Measurements from ENCODE around the gene PDRG1.

PDRG1 gene

DNA sequence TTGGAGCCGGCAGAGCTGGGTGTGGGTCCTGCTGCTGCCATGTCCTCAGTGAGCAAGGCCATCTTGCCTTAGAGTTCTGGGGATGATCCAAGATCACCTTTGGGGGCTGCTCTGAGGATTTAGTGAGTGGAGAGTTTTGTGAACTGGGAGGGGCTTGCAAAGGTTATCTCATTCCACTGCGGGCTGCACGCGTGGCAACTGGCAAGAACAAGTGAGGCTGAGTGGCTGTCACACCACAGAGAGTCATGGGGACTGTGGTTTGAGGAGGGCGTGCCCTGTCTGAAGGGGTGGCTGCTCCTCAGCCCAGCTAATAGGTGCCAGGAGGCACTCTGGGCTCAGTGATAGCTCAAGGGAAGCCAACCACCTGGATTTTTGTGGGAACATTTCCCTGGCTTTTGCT is 43.8 kb downstream of the PDRG1 start:
- Histone ChIP-seq H3K4ac (ENCODE audit: low read depth, low read length) (no peak overlapping the region), H3K4me1 (ENCODE audit: control insufficient read depth, low read depth, low read length) (peaks cover 1% of the 10 kb centered on the region), H3K23ac (ENCODE audit: low read length) (no peak overlapping the region), H3K9ac (ENCODE audit: low read length) (no peak overlapping the region), H2BK120ac (ENCODE audit: low read depth, low read length) (no peak overlapping the region), H4K5ac (ENCODE audit: low read length) (no peak overlapping the region), H3K56ac (ENCODE audit: low read length) (no peak overlapping the region), H3K27me3 (ENCODE audit: insufficient read depth, low read length, poor library complexity) (no peaks in the 10 kb centered on the region), H3K27ac (ENCODE audit: low read depth, low read length) (no peak overlapping the region), H3K4me2 (ENCODE audit: low read length) (no peak overlapping the region), H2AK5ac (ENCODE audit: low read length) (no peak overlapping the region), H4K8ac (ENCODE audit: low read depth, low read length) (no peak overlapping the region), H2BK5ac (ENCODE audit: low read length) (no peak overlapping the region), H3K4me3 (ENCODE audit: low read length) (no peak overlapping the region), H2BK15ac (replicated peaks; ENCODE audit: low read depth) (no peak overlapping the region), H3K79me2 (ENCODE audit: control insufficient read depth, insufficient read depth, low read length) (no peaks in the 10 kb centered on the region), H3K18ac (ENCODE audit: low read length) (no peak overlapping the region), H3K36me3 (ENCODE audit: control insufficient read depth, insufficient read depth, low read length) (no peaks in the 10 kb centered on the region), H3K79me1 (ENCODE audit: low read length) (no peaks in the 10 kb centered on the region)
- no CpG with 5 or more reads among the region's 5 CpGs for WGBS (ENCODE audit: extremely low coverage, insufficient coverage, low lambda C conversion rate)
- DNase-seq: no peak

DNA sequence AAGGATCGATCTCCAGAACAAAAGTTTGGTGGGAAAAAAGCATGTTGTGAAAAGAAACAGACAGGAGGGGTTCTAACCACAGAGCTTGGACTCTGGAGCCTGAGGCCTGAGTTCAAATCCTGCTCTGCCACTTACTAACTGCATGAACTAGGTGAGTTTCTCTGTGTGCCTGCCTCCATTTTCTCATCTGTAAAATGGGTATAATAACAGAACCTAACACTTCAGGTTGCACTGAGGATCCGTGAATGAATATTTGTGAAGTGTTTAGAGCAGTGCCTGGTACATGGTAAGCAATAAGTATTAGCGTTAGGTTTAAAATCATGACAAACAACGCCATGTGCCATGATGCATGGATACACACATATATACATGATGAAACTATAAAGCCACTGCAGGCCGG is 44.8 kb downstream of the PDRG1 start:
- Histone ChIP-seq H4K8ac (ENCODE audit: low read depth, low read length) (no peak overlapping the region), H3K79me1 (ENCODE audit: low read length) (no peaks in the 10 kb centered on the region), H3K27ac (ENCODE audit: low read depth, low read length) (no peak overlapping the region), H3K9ac (ENCODE audit: low read length) (no peak overlapping the region), H3K4me2 (ENCODE audit: low read length) (no peak overlapping the region), H2BK120ac (ENCODE audit: low read depth, low read length) (no peak overlapping the region), H3K27me3 (ENCODE audit: insufficient read depth, low read length, poor library complexity) (no peaks in the 10 kb centered on the region), H2BK5ac (ENCODE audit: low read length) (no peak overlapping the region), H3K36me3 (ENCODE audit: control insufficient read depth, insufficient read depth, low read length) (no peaks in the 10 kb centered on the region), H3K4ac (ENCODE audit: low read depth, low read length) (no peak overlapping the region), H2AK5ac (ENCODE audit: low read length) (no peak overlapping the region), H3K23ac (ENCODE audit: low read length) (no peak overlapping the region), H3K56ac (ENCODE audit: low read length) (no peak overlapping the region), H3K18ac (ENCODE audit: low read length) (no peak overlapping the region), H3K4me3 (ENCODE audit: low read length) (no peak overlapping the region), H2BK15ac (replicated peaks; ENCODE audit: low read depth) (no peak overlapping the region), H3K4me1 (ENCODE audit: control insufficient read depth, low read depth, low read length) (peaks cover 1% of the 10 kb centered on the region), H4K5ac (ENCODE audit: low read length) (no peak overlapping the region), H3K79me2 (ENCODE audit: control insufficient read depth, insufficient read depth, low read length) (no peaks in the 10 kb centered on the region)
- WGBS (ENCODE audit: extremely low coverage, insufficient coverage, low lambda C conversion rate): no CpG with 5 or more reads among the region's 5 CpGs
- no peak for DNase-seq

DNA sequence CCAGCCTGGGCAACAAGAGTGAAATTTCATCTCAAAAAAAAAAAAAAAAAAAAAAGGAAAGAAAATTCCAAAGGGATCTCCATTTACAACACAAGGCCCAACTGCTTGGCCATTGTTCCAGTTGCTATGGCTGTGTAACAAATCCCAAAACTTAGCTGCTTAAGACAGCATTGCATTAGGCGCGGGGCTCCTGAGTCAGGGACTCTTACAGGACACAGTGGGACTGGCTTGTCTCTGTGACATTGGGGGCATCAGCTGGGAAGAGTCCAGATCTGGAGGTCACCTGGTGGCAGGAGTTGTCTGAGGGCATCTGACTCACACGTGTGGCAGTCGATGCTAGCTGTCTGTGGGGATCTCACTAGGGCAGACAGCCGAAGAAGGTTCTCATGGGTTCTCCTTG is 45.8 kb downstream of the PDRG1 start:
- Histone ChIP-seq H4K8ac (ENCODE audit: low read depth, low read length) (no peak overlapping the region), H3K27me3 (ENCODE audit: insufficient read depth, low read length, poor library complexity) (no peaks in the 10 kb centered on the region), H3K9ac (ENCODE audit: low read length) (no peak overlapping the region), H2AK5ac (ENCODE audit: low read length) (no peak overlapping the region), H2BK120ac (ENCODE audit: low read depth, low read length) (no peak overlapping the region), H3K4me2 (ENCODE audit: low read length) (no peak overlapping the region), H4K5ac (ENCODE audit: low read length) (no peak overlapping the region), H2BK5ac (ENCODE audit: low read length) (no peak overlapping the region), H3K79me2 (ENCODE audit: control insufficient read depth, insufficient read depth, low read length) (no peaks in the 10 kb centered on the region), H3K56ac (ENCODE audit: low read length) (no peak overlapping the region), H3K36me3 (ENCODE audit: control insufficient read depth, insufficient read depth, low read length) (no peaks in the 10 kb centered on the region), H3K27ac (ENCODE audit: low read depth, low read length) (no peak overlapping the region), H3K4me1 (ENCODE audit: control insufficient read depth, low read depth, low read length) (no peaks in the 10 kb centered on the region), H3K4me3 (ENCODE audit: low read length) (no peak overlapping the region), H3K18ac (ENCODE audit: low read length) (no peak overlapping the region), H3K23ac (ENCODE audit: low read length) (no peak overlapping the region), H3K79me1 (ENCODE audit: low read length) (no peaks in the 10 kb centered on the region), H2BK15ac (replicated peaks; ENCODE audit: low read depth) (no peak overlapping the region), H3K4ac (ENCODE audit: low read depth, low read length) (no peak overlapping the region)
- WGBS (ENCODE audit: extremely low coverage, insufficient coverage, low lambda C conversion rate): no CpG with 5 or more reads among the region's 5 CpGs
- DNase-seq: no peak

DNA sequence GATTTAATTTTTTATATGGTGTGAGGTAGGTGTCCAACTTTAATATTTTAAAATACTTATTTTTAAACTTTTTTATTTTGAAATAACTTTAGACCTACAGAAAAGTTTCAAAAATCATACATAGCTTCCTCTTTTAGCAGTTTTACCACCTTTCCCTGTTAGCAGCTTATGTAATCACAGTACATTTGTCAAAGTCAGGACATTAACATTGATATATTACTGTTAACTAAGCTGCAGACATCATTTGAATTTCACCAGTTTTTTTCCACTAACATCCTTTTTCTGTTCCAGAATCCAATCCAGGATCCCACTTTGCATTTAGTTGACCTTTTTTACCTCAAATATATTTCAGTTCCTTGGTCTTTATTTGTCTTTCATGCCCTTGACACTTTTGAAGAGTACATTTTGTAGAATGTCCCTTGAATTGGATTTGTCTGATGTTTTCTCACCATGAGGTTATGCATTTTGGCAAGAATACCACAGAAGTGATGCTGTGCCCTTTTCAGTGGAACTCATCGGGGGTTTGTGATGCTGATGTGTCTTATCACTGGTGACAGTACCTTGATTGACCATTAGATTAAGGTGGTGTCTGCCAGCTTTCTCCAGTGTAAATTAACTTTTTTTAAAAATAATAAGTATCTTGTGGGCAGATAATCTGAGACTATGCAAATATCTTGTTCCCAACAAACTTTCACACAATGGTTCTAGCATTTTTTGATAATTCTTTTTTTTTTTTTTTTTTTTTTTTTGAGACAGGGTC is 48.0 kb downstream of the PDRG1 start:
- no CpG with 5 or more reads among the region's 1 CpG for WGBS (ENCODE audit: extremely low coverage, insufficient coverage, low lambda C conversion rate)
- no peak overlapping the region for H2BK15ac ChIP-seq (replicated peaks; ENCODE audit: low read depth)
- H2BK5ac ChIP-seq (ENCODE audit: low read length): no peak overlapping the region
- H4K8ac ChIP-seq (ENCODE audit: low read depth, low read length): no peak overlapping the region
- no peak overlapping the region for H2BK120ac ChIP-seq (ENCODE audit: low read depth, low read length)
- H3K9ac ChIP-seq (ENCODE audit: low read length): no peak overlapping the region
- H3K79me2 ChIP-seq (ENCODE audit: control insufficient read depth, insufficient read depth, low read length): no peaks in the 10 kb centered on the region
- no peaks in the 10 kb centered on the region for H3K27me3 ChIP-seq (ENCODE audit: insufficient read depth, low read length, poor library complexity)
- no peaks in the 10 kb centered on the region for H3K36me3 ChIP-seq (ENCODE audit: control insufficient read depth, insufficient read depth, low read length)
- no peak overlapping the region for H3K18ac ChIP-seq (ENCODE audit: low read length)
- H3K23ac ChIP-seq (ENCODE audit: low read length): no peak overlapping the region
- no peak overlapping the region for H3K4me2 ChIP-seq (ENCODE audit: low read length)
- no peak overlapping the region for H3K4ac ChIP-seq (ENCODE audit: low read depth, low read length)
- no peak for DNase-seq
- no peaks in the 10 kb centered on the region for H3K4me1 ChIP-seq (ENCODE audit: control insufficient read depth, low read depth, low read length)
- H2AK5ac ChIP-seq (ENCODE audit: low read length): no peak overlapping the region
- no peak overlapping the region for H4K5ac ChIP-seq (ENCODE audit: low read length)
- no peak overlapping the region for H3K56ac ChIP-seq (ENCODE audit: low read length)
- H3K4me3 ChIP-seq (ENCODE audit: low read length): no peak overlapping the region
- H3K79me1 ChIP-seq (ENCODE audit: low read length): no peaks in the 10 kb centered on the region
- H3K27ac ChIP-seq (ENCODE audit: low read depth, low read length): no peak overlapping the region

GRCh38 chr20:31901615-31902014 is 50.2 kb downstream of the PDRG1 start:
- no peak overlapping the region for H3K27ac ChIP-seq (ENCODE audit: low read depth, low read length)
- no peak overlapping the region for H3K56ac ChIP-seq (ENCODE audit: low read length)
- no peak overlapping the region for H2AK5ac ChIP-seq (ENCODE audit: low read length)
- no peak for DNase-seq
- no peaks in the 10 kb centered on the region for H3K36me3 ChIP-seq (ENCODE audit: control insufficient read depth, insufficient read depth, low read length)
- no peak overlapping the region for H2BK15ac ChIP-seq (replicated peaks; ENCODE audit: low read depth)
- H3K4me2 ChIP-seq (ENCODE audit: low read length): no peak overlapping the region
- H2BK5ac ChIP-seq (ENCODE audit: low read length): no peak overlapping the region
- H2BK120ac ChIP-seq (ENCODE audit: low read depth, low read length): no peak overlapping the region
- H3K4me1 ChIP-seq (ENCODE audit: control insufficient read depth, low read depth, low read length): peaks cover 3% of the 10 kb centered on the region
- WGBS (ENCODE audit: extremely low coverage, insufficient coverage, low lambda C conversion rate): no CpG with 5 or more reads among the region's 6 CpGs
- H3K4me3 ChIP-seq (ENCODE audit: low read length): no peak overlapping the region
- no peak overlapping the region for H4K8ac ChIP-seq (ENCODE audit: low read depth, low read length)
- H3K18ac ChIP-seq (ENCODE audit: low read length): no peak overlapping the region
- H3K9ac ChIP-seq (ENCODE audit: low read length): no peak overlapping the region
- no peak overlapping the region for H3K4ac ChIP-seq (ENCODE audit: low read depth, low read length)
- no peaks in the 10 kb centered on the region for H3K27me3 ChIP-seq (ENCODE audit: insufficient read depth, low read length, poor library complexity)
- no peaks in the 10 kb centered on the region for H3K79me2 ChIP-seq (ENCODE audit: control insufficient read depth, insufficient read depth, low read length)
- H3K79me1 ChIP-seq (ENCODE audit: low read length): no peaks in the 10 kb centered on the region
- no peak overlapping the region for H4K5ac ChIP-seq (ENCODE audit: low read length)
- no peak overlapping the region for H3K23ac ChIP-seq (ENCODE audit: low read length)

- Histone ChIP-seq H3K4ac (ENCODE audit: low read depth, low read length) (no peak overlapping the region), H3K23ac (ENCODE audit: low read length) (no peak overlapping the region), H3K9ac (ENCODE audit: low read length) (no peak overlapping the region), H2BK120ac (ENCODE audit: low read depth, low read length) (no peak overlapping the region), H3K36me3 (ENCODE audit: control insufficient read depth, insufficient read depth, low read length) (no peaks in the 10 kb centered on the region), H2BK15ac (replicated peaks; ENCODE audit: low read depth) (no peak overlapping the region), H3K18ac (ENCODE audit: low read length) (no peak overlapping the region), H2BK5ac (ENCODE audit: low read length) (no peak overlapping the region), H4K8ac (ENCODE audit: low read depth, low read length) (no peak overlapping the region), H3K79me2 (ENCODE audit: control insufficient read depth, insufficient read depth, low read length) (no peaks in the 10 kb centered on the region), H3K79me1 (ENCODE audit: low read length) (no peaks in the 10 kb centered on the region), H3K27me3 (ENCODE audit: insufficient read depth, low read length, poor library complexity) (no peaks in the 10 kb centered on the region), H2AK5ac (ENCODE audit: low read length) (no peak overlapping the region), H3K4me1 (ENCODE audit: control insufficient read depth, low read depth, low read length) (peaks cover 3% of the 10 kb centered on the region), H3K56ac (ENCODE audit: low read length) (no peak overlapping the region), H4K5ac (ENCODE audit: low read length) (no peak overlapping the region), H3K4me2 (ENCODE audit: low read length) (no peak overlapping the region), H3K27ac (ENCODE audit: low read depth, low read length) (no peak overlapping the region), H3K4me3 (ENCODE audit: low read length) (no peak overlapping the region)
- no peak for DNase-seq
- no CpG with 5 or more reads among the region's 9 CpGs for WGBS (ENCODE audit: extremely low coverage, insufficient coverage, low lambda C conversion rate)
These were observed 54.3 kb downstream of the PDRG1 start for GRCh38 chr20:31897541-31897940.
